Heart right ventricle (tissue), 16 donors: ENCODE measurements around the gene MPRIP. TPM values are rescaled to one million over a fixed set of nuclear protein-coding genes. Genes with fewer than 3 reads are reported as not detected.

Source experiments
- ATAC-seq, 8 donors: fragments of 200-7000 bp; cut with Tn5 transposase; one replicate each; pipeline ENCODE4 v1.9.1; 2020; ENCODE audit warnings: mild to moderate bottlenecking in 8 of 8, moderate library complexity in 8 of 8, moderate number of reproducible peaks in 1 of 8
- DNase-seq, 2 donors: peaks; one replicate each; pipeline ENCODE4 v3.0.0-alpha.2; 2020
- H3K27ac ChIP-seq, 10 donors: fragments of 200-600 bp; sonication (generic) in 2 of 10; one replicate each; pipeline versions ENCODE4 v1.5.0 to v1.8.0; 2020 to 2022; ENCODE audit warnings: mild to moderate bottlenecking in 3 of 10
- H3K27me3 ChIP-seq, 7 donors: fragments of 200-600 bp; one replicate each; pipeline ENCODE4 v1.8.0; 2021 to 2022; ENCODE audit warnings: mild to moderate bottlenecking in 2 of 7
- H3K36me3 ChIP-seq, 9 donors: fragments of 200-600 bp; sonication (generic) in 1 of 9; one replicate each; pipeline versions ENCODE4 v1.5.0 to v1.8.0; 2020 to 2022; ENCODE audit warnings: mild to moderate bottlenecking in 2 of 9
- H3K4me1 ChIP-seq, 9 donors: fragments of 200-600 bp; sonication (generic) in 1 of 9; one replicate each; pipeline versions ENCODE4 v1.5.0 to v1.8.0; 2020 to 2022; ENCODE audit warnings: mild to moderate bottlenecking in 4 of 9
- H3K4me3 ChIP-seq, 10 donors: fragments of 200-600 bp; sonication (generic) in 2 of 10; one replicate each; pipeline versions ENCODE4 v1.5.0 to v1.8.0; 2020 to 2022; ENCODE audit warnings: mild to moderate bottlenecking in 7 of 10, moderate library complexity in 2 of 10
- H3K9me3 ChIP-seq, 11 donors: fragments of 200-600 bp in 10 of 11; sonication (generic) in 2 of 11; one replicate each; pipeline versions ENCODE4 v1.5.0 to v1.8.0; 2013 to 2022; ENCODE audit warnings: mild to moderate bottlenecking in 2 of 11, control low read depth in 1 of 11, moderate library complexity in 1 of 11
- CTCF ChIP-seq, 9 donors: fragments of 200-600 bp; sonication (generic) in 2 of 9; IDR thresholded peaks; one replicate each; pipeline versions ENCODE4 v1.5.0 to v1.8.0; 2021 to 2022; ENCODE audit warnings: antibody characterized with exemption in 9 of 9, mild to moderate bottlenecking in 5 of 9, moderate library complexity in 1 of 9
- WGBS, 2 donors: extraction: QIAGEN DNeasy Blood & Tissue Kit; methylation state at CpG; one replicate each; pipeline ENCODE4 v1.1.7; 2013; ENCODE audit warnings: inconsistent platforms in 1 of 2; 5-methylcytosine and 5-hydroxymethylcytosine counted together
- intact Hi-C, 10 donors: fragments of 100-400 bp; cut with DNase I; formaldehyde crosslinking; loops; one replicate each; pipeline versions ENCODE4 v1.11.1 to v1.14.2; 2022
- polyA plus RNA-seq, 2 donors: library from polyadenylated mRNA; stranded (reverse); fragments of 200-250 nt; gene quantifications; one replicate each; pipeline ENCODE4 v1.2.3, GENCODE V29; 2013
- total RNA-seq, 10 donors: library from RNA; stranded (reverse); fragmentation: NEBNext Ultra II Directional in 3 of 10; extraction: Animal tissue kit (Norgen Biotek cat#: 25700) in 3 of 10; gene quantifications; one replicate each; pipeline versions ENCODE4 v1.2.1 to v1.2.4, GENCODE V29; 2021 to 2023
- donor health status: Arrhythmogenic right ventricular cardiomyopathy.
- donor health status: ischemic (EF 13 %, LVEDD 7.1; RV severe dilation, severe dysfunction).
- donor health status: healthy with polysubstance abuse.
- donor health status: DM: no; HTN: yes; CAD: no.
- donor health status: DM: no; HTN: no; CAD: no.
- donor health status: ischemic (EF 25% LVEDD 6.9; RV normal size, moderate dysfunction).
- donor health status: ischemic (EF 25% LVEDD 5.7; RV mildly dilated, moderate dysfunction).
- donor health status: healthy.
- donor health status: DM: yes; HTN: yes; CAD: no.
- donor health status: Ischemic cardiomyopathy.
- donor health status: ischemic (EF 35%, LVEDD 5.7; RV mildly dilated, moderate dysfunction).
- donor health status: nonischemic (EF 11% LVEDD 7.7; RV severe dilation, severe dysfunction).
- donor health status: DM: yes; HTN: yes; CAD: no.
- donor health status: PGD.
- donor health status: ischemic (EF 29% LVEDD 5.4; RV normal size, mild dysfunction).
- donor health status: nonischemic (EF 23%, LVEDD 6.1; RV moderate dilation, normal function).

The MPRIP gene
- total and polyA plus RNA-seq, 12 donors, result 225 to 409 (median 321) TPM

- peaks cover 0 to 28% (median 8%) of the 10 kb centered on the region in 9 donors for H3K4me1 ChIP-seq
- H3K36me3 ChIP-seq, result peaks cover 9 to 100% (median 68%) of the 10 kb centered on the region in 9 donors
- no peak for TF ChIP-seq CTCF (IDR thresholded peaks at IDR 0.05)
- intact Hi-C loops, result loop anchor here in 2 of 10 donors (10.0 kb wide), 2 partner anchors 75 to 155 kb away; partner anchors contain the start of gene FLCN (in 1 of the 2)
- WGBS, 2 donors, result 95 to 97% methylated on average over 4 of the region's 4 CpGs
- ATAC-seq (no peak), DNase-seq (no peak)
- no peak overlapping the region for H3K4me3 ChIP-seq
- no peaks in the 10 kb centered on the region for H3K9me3 ChIP-seq
- no peaks in the 10 kb centered on the region for H3K27me3 ChIP-seq
- H3K27ac ChIP-seq, result no peak overlapping the region
Observed at GRCh38 chr17:17159571-17159970, 117.3 kb downstream of the MPRIP start.

GRCh38 chr17:17161121-17161520, 118.9 kb downstream of the MPRIP start:
- no peak for DNase-seq
- TF ChIP-seq CTCF (IDR thresholded peaks at IDR 0.05), result no peak
- no peak overlapping the region for H3K4me3 ChIP-seq
- ATAC-seq, result no peak
- no peak overlapping the region for H3K27ac ChIP-seq
- H3K9me3 ChIP-seq, result no peaks in the 10 kb centered on the region
- H3K27me3 ChIP-seq, result no peaks in the 10 kb centered on the region
- intact Hi-C loops, result no loop called here
- peaks cover 9 to 100% (median 68%) of the 10 kb centered on the region in 9 donors for H3K36me3 ChIP-seq
- H3K4me1 ChIP-seq, result peaks cover 0 to 23% (median 6%) of the 10 kb centered on the region in 9 donors
- 89 to 94% methylated on average over 6 of the region's 6 CpGs for WGBS, 2 donors

GRCh38 chr17:17161759-17162158, 119.5 kb downstream of the MPRIP start:
- TF ChIP-seq CTCF (IDR thresholded peaks at IDR 0.05), result no peak
- peaks cover 0 to 16% (median 4%) of the 10 kb centered on the region in 9 donors for H3K4me1 ChIP-seq
- peak in 6 of 8 donors; percentile 30 to 79 (median 51) for ATAC-seq
- DNase-seq, result peak; percentile 18 to 28
- intact Hi-C loops, result no loop called here
- no peaks in the 10 kb centered on the region for H3K27me3 ChIP-seq
- no peaks in the 10 kb centered on the region for H3K9me3 ChIP-seq
- no peak overlapping the region for H3K27ac ChIP-seq
- H3K36me3 ChIP-seq, result peaks cover 8 to 100% (median 75%) of the 10 kb centered on the region in 9 donors
- no peak overlapping the region for H3K4me3 ChIP-seq
- 48 to 71% methylated on average over 4 of the region's 4 CpGs for WGBS, 2 donors

GRCh38 chr17:17164156-17164555, 121.9 kb downstream of the MPRIP start:
- peaks cover 0 to 12% (median 4%) of the 10 kb centered on the region in 9 donors for H3K4me1 ChIP-seq
- no peak for TF ChIP-seq CTCF (IDR thresholded peaks at IDR 0.05)
- DNase-seq, result no peak
- H3K27ac ChIP-seq, result no peak overlapping the region
- intact Hi-C loops, result no loop called here
- ATAC-seq, result no peak
- H3K9me3 ChIP-seq, result no peaks in the 10 kb centered on the region
- H3K4me3 ChIP-seq, result no peak overlapping the region
- H3K36me3 ChIP-seq, result peaks cover 3 to 100% (median 69%) of the 10 kb centered on the region in 9 donors
- 95 to 97% methylated on average over 25 of the region's 25 CpGs for WGBS, 2 donors
- no peaks in the 10 kb centered on the region for H3K27me3 ChIP-seq
